ENCODE data around the gene CATSPER3.

CATSPER3 gene

GRCh38 chr5:134967607-134968006 is at the start of gene CATSPER3:
TSS of gene CATSPER3 (plus strand) at chr5:134967907. CDS start at chr5:134967992, 85 bp downstream.
- ATAC-seq (replicated peaks; ENCODE audit: extremely low read depth, poor library complexity, severe bottlenecking), result no peak

GRCh38 chr5:134918861-134919260 is 48.8 kb upstream of the CATSPER3 start:
- H3K4me1 Mint-ChIP-seq, result no peaks in the 10 kb centered on the region
- no peaks in the 10 kb centered on the region for H3K27me3 Mint-ChIP-seq
- DNase-seq (ENCODE audit: low spot score in 2 of 2) (no peak), ATAC-seq (replicated peaks; ENCODE audit: extremely low read depth, poor library complexity, severe bottlenecking) (no peak)
- no peaks in the 10 kb centered on the region for H3K9me3 Mint-ChIP-seq
- no peak overlapping the region for H3K27ac Mint-ChIP-seq (ENCODE audit: low read depth)
- no peak overlapping the region for H3K4me3 Mint-ChIP-seq
- peaks cover 10% of the 10 kb centered on the region for H3K36me3 Mint-ChIP-seq (ENCODE audit: insufficient read depth)

More at GRCh38 chr5:134967607-134968006, at the start of gene CATSPER3:
- Mint-ChIP-seq H3K36me3 (ENCODE audit: insufficient read depth) (peaks cover 7% of the 10 kb centered on the region), H3K27ac (ENCODE audit: low read depth) (no peak within 1 kb of the TSS), H3K27me3 (no peaks in the 10 kb centered on the region), H3K9me3 (no peaks in the 10 kb centered on the region), H3K4me3 (no peak within 1 kb of the TSS), H3K4me1 (peaks cover 11% of the 10 kb centered on the region)
- no peak for DNase-seq (ENCODE audit: low spot score in 2 of 2)

GRCh38 chr5:134920848-134921575 is 46.7 kb upstream of the CATSPER3 start:
- Mint-ChIP-seq H3K36me3 (ENCODE audit: insufficient read depth) (peaks cover 3% of the 10 kb centered on the region), H3K27ac (ENCODE audit: low read depth) (no peak overlapping the region), H3K27me3 (no peaks in the 10 kb centered on the region), H3K4me3 (no peak overlapping the region), H3K4me1 (no peaks in the 10 kb centered on the region), H3K9me3 (no peaks in the 10 kb centered on the region)
- ATAC-seq (replicated peaks; ENCODE audit: extremely low read depth, poor library complexity, severe bottlenecking) (no peak), DNase-seq (ENCODE audit: low spot score in 2 of 2) (no peak)

- H3K9me3 Mint-ChIP-seq, result no peaks in the 10 kb centered on the region
- peaks cover 10% of the 10 kb centered on the region for H3K36me3 Mint-ChIP-seq (ENCODE audit: insufficient read depth)
- ATAC-seq (replicated peaks; ENCODE audit: extremely low read depth, poor library complexity, severe bottlenecking) (no peak), DNase-seq (ENCODE audit: low spot score in 2 of 2) (no peak)
- H3K27ac Mint-ChIP-seq (ENCODE audit: low read depth), result no peak overlapping the region
- no peaks in the 10 kb centered on the region for H3K4me1 Mint-ChIP-seq
- no peaks in the 10 kb centered on the region for H3K27me3 Mint-ChIP-seq
- H3K4me3 Mint-ChIP-seq, result no peak overlapping the region
Observed at GRCh38 chr5:134932508-134932907, 35.2 kb upstream of the CATSPER3 start.

DNA sequence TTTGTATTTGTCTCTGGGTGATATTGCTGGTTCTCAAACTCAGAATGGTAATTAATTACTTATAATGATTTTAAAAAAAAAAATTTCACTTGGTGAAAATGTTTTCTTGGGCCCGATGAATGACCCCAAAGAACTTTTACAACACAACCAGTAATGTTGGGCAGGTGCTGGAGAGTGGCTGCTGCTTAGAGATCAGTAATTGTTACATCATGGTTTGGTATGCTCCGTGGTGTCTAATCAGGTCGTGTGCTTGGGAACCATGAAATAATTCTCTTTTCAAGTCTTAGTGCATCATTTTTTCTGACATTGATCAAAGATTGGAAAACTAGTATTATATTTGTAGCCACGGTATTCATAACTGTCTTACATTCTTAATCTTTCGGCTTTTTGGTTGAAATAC is 33.5 kb upstream of the CATSPER3 start:
- no peak for DNase-seq (ENCODE audit: low spot score in 2 of 2)
- Mint-ChIP-seq H3K9me3 (no peaks in the 10 kb centered on the region), H3K4me1 (no peaks in the 10 kb centered on the region), H3K27ac (ENCODE audit: low read depth) (no peak overlapping the region), H3K4me3 (no peak overlapping the region), H3K36me3 (ENCODE audit: insufficient read depth) (peaks cover 9% of the 10 kb centered on the region), H3K27me3 (no peaks in the 10 kb centered on the region)
- no peak for ATAC-seq (replicated peaks; ENCODE audit: extremely low read depth, poor library complexity, severe bottlenecking)

GRCh38 chr5:134935711-134936602 is 31.8 kb upstream of the CATSPER3 start:
- DNase-seq (ENCODE audit: low spot score in 2 of 2) (no peak), ATAC-seq (replicated peaks; ENCODE audit: extremely low read depth, poor library complexity, severe bottlenecking) (no peak)
- Mint-ChIP-seq H3K9me3 (no peaks in the 10 kb centered on the region), H3K27ac (ENCODE audit: low read depth) (no peak overlapping the region), H3K4me1 (no peaks in the 10 kb centered on the region), H3K4me3 (no peak overlapping the region), H3K27me3 (no peaks in the 10 kb centered on the region), H3K36me3 (ENCODE audit: insufficient read depth) (peaks cover 9% of the 10 kb centered on the region)

DNA sequence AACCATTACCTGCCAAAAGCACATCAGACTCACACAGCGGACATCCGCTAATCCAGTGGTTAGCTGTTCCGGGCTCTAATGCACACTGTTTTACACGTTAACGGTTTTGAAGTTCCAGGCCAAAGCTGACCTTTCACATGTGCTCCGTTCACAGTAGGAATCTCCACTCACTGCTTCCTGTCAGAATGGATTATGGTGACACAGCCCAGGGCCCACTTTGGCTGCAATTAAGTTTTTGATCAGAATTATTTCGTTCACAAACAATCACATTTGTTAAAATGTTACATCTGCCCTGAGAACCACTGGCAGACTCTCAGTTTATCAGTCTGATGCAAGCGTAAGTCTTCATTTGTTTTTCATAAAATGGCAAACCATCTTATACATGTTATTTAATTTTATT is 30.2 kb upstream of the CATSPER3 start:
- DNase-seq (ENCODE audit: low spot score in 2 of 2) (no peak), ATAC-seq (replicated peaks; ENCODE audit: extremely low read depth, poor library complexity, severe bottlenecking) (no peak)
- Mint-ChIP-seq H3K27ac (ENCODE audit: low read depth) (no peak overlapping the region), H3K4me1 (no peaks in the 10 kb centered on the region), H3K36me3 (ENCODE audit: insufficient read depth) (peaks cover 4% of the 10 kb centered on the region), H3K4me3 (no peak overlapping the region), H3K27me3 (no peaks in the 10 kb centered on the region), H3K9me3 (no peaks in the 10 kb centered on the region)

- Mint-ChIP-seq H3K4me3 (no peak overlapping the region), H3K9me3 (no peaks in the 10 kb centered on the region), H3K27me3 (no peaks in the 10 kb centered on the region), H3K27ac (ENCODE audit: low read depth) (no peak overlapping the region), H3K4me1 (no peaks in the 10 kb centered on the region), H3K36me3 (ENCODE audit: insufficient read depth) (peaks cover 4% of the 10 kb centered on the region)
- ATAC-seq (replicated peaks; ENCODE audit: extremely low read depth, poor library complexity, severe bottlenecking), result no peak
- no peak for DNase-seq (ENCODE audit: low spot score in 2 of 2)
Observed at GRCh38 chr5:134938030-134938429, 29.7 kb upstream of the CATSPER3 start.

DNA sequence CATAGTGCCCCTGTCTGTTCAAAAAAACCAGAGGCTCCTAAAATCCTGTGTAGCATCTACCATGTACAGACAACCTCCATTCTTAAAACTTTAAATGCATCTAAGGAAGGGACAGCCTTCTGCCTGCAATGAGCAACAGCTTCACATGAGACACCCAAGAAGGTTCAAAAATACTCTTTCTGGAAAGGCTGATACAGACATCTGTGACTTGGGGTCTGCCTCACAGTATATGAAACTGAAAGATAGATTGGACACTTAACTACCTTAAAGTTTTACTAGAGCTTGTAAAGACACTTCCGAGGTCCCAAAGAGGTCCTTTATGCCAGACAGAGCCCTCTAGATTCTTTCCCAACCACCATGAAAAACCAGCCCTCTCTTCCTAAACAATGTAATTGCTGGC is 28.2 kb upstream of the CATSPER3 start:
- Mint-ChIP-seq H3K4me1 (no peaks in the 10 kb centered on the region), H3K4me3 (no peak overlapping the region), H3K9me3 (no peaks in the 10 kb centered on the region), H3K36me3 (ENCODE audit: insufficient read depth) (peaks cover 4% of the 10 kb centered on the region), H3K27me3 (no peaks in the 10 kb centered on the region), H3K27ac (ENCODE audit: low read depth) (no peak overlapping the region)
- ATAC-seq (replicated peaks; ENCODE audit: extremely low read depth, poor library complexity, severe bottlenecking), result no peak
- no peak for DNase-seq (ENCODE audit: low spot score in 2 of 2)

DNA sequence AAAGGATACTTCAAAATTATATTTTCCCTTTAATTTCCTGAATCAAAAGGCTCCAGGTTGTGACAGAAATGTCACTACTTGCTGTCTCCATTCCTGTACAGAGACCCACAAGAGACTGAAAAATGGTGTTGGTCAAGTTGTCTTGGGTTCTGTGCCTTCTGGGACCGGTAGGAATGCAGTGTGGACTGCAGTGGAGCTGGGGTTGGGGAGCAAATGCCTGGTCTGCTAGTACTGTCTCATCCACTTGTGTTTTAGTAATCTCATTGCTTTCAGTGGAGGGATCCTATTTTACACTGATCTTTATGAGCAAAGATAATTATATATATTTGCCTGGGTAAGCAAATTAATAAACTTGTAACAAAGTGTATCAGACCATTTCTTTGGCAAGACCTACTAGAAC is 24.2 kb upstream of the CATSPER3 start:
- H3K4me3 Mint-ChIP-seq, result no peak overlapping the region
- ATAC-seq (replicated peaks; ENCODE audit: extremely low read depth, poor library complexity, severe bottlenecking) (no peak), DNase-seq (ENCODE audit: low spot score in 2 of 2) (no peak)
- no peaks in the 10 kb centered on the region for H3K9me3 Mint-ChIP-seq
- no peaks in the 10 kb centered on the region for H3K4me1 Mint-ChIP-seq
- no peak overlapping the region for H3K27ac Mint-ChIP-seq (ENCODE audit: low read depth)
- H3K27me3 Mint-ChIP-seq, result no peaks in the 10 kb centered on the region
- peaks cover 2% of the 10 kb centered on the region for H3K36me3 Mint-ChIP-seq (ENCODE audit: insufficient read depth)

- H3K9me3 Mint-ChIP-seq, result no peaks in the 10 kb centered on the region
- H3K4me3 Mint-ChIP-seq, result no peak overlapping the region
- DNase-seq (ENCODE audit: low spot score in 2 of 2) (no peak), ATAC-seq (replicated peaks; ENCODE audit: extremely low read depth, poor library complexity, severe bottlenecking) (no peak)
- H3K27ac Mint-ChIP-seq (ENCODE audit: low read depth), result no peak overlapping the region
- no peaks in the 10 kb centered on the region for H3K4me1 Mint-ChIP-seq
- no peaks in the 10 kb centered on the region for H3K27me3 Mint-ChIP-seq
- H3K36me3 Mint-ChIP-seq (ENCODE audit: insufficient read depth), result no peaks in the 10 kb centered on the region
Observed at GRCh38 chr5:134944630-134945029, 23.1 kb upstream of the CATSPER3 start.

DNA sequence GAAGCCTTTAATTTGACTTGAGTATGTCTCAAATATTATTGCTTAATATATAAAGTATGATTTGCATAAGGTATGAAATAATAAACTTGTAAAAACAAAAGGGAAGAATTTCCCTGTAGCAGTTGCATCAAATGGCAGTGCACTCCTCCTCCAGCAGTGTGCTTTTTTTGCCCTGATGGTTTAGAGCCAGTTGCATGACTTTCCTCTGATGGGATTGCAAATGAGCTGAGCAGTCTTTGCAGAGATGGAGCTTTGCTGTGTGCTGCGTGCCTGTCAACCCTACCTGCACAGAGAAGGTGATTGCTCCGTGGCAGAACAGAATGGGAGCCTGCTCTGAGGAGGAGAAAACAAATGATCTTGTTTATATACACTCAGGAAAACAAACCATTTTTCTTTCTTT is 22.7 kb upstream of the CATSPER3 start:
- Mint-ChIP-seq H3K27me3 (no peaks in the 10 kb centered on the region), H3K9me3 (no peaks in the 10 kb centered on the region), H3K27ac (ENCODE audit: low read depth) (no peak overlapping the region), H3K36me3 (ENCODE audit: insufficient read depth) (no peaks in the 10 kb centered on the region), H3K4me3 (no peak overlapping the region), H3K4me1 (no peaks in the 10 kb centered on the region)
- DNase-seq (ENCODE audit: low spot score in 2 of 2), result no peak
- ATAC-seq (replicated peaks; ENCODE audit: extremely low read depth, poor library complexity, severe bottlenecking), result no peak

- no peak overlapping the region for H3K4me3 Mint-ChIP-seq
- no peaks in the 10 kb centered on the region for H3K4me1 Mint-ChIP-seq
- DNase-seq (ENCODE audit: low spot score in 2 of 2), result no peak
- no peak overlapping the region for H3K27ac Mint-ChIP-seq (ENCODE audit: low read depth)
- H3K27me3 Mint-ChIP-seq, result no peaks in the 10 kb centered on the region
- no peak for ATAC-seq (replicated peaks; ENCODE audit: extremely low read depth, poor library complexity, severe bottlenecking)
- H3K36me3 Mint-ChIP-seq (ENCODE audit: insufficient read depth), result no peaks in the 10 kb centered on the region
- H3K9me3 Mint-ChIP-seq, result no peaks in the 10 kb centered on the region
Observed at GRCh38 chr5:134948911-134949310, 18.8 kb upstream of the CATSPER3 start.
